K562 (cell line): ENCODE measurements around the gene VRK1. TPM values are rescaled to one million over a fixed set of nuclear protein-coding genes. Genes with fewer than 3 reads are reported as not detected.

Source experiments
- ATAC-seq: fragments of 200-7000 bp; cut with Tn5 transposase; 3 replicates; pipeline ENCODE4 v1.9.1; 2020; ENCODE audit warnings: moderate library complexity
- BruUV-seq: library from RNA; stranded (reverse); fragments of 400-500 nt; replicated peaks from 2 replicates; lab custom pipeline; 2021; lab: Mats Ljungman, UMichigan
- CTCF ChIA-PET: fragments of 300-600 bp; formaldehyde crosslinking; extraction: SDS; loops from one replicate; lab custom pipeline; 2021; ENCODE audit warnings: low intra/inter-chr PET ratio; lab: Yijun Ruan, JAX
- POLR2A ChIA-PET: fragments of 300-600, 350-650 bp; sonication (Branson Sonifier 250); formaldehyde crosslinking; extraction: SDS; loops from one replicate; lab custom pipeline; 2021; ENCODE audit warnings: antibody characterized with exemption, inconsistent platforms; lab: Yijun Ruan, JAX
- DNase-seq, 4 experiments: peaks; one replicate each; pipeline versions ENCODE4 v3.0.0 to v3.0.0-alpha.2; 2011 to 2018; ENCODE audit warnings: low spot score in 3 of 4, mixed read lengths in 3 of 4; ENCODE audit errors: extremely low read depth in 1 of 4
- FAIRE-seq: peaks from 2 replicates; lab custom pipeline; 2011; peaks lifted over from hg19 to GRCh38; lab: Jason Lieb, UNC
- H2AFZ ChIP-seq: 2 replicates; pipeline ENCODE4 v1.6.0; 2011; ENCODE audit warnings: low read depth, low read length, control low read depth, inconsistent platforms
- H3K27ac ChIP-seq: fragments of 200-600 bp; 3 replicates; pipeline ENCODE4 v1.8.0; 2011; ENCODE audit warnings: low read depth, mild to moderate bottlenecking, control low read depth, inconsistent platforms, low read length, moderate library complexity, mixed read lengths; ENCODE audit errors: extremely low read depth
- H3K27me3 ChIP-seq, 2 experiments: fragments of 300-600 bp in 1 of 2; 2 replicates in 1 of 2; 3 replicates in 1 of 2; pipeline versions ENCODE4 v1.6.0 to v1.8.0; 2011; ENCODE audit warnings: inconsistent platforms in 2 of 2, low read length in 2 of 2, mild to moderate bottlenecking in 1 of 2, mixed read lengths in 1 of 2, moderate library complexity in 1 of 2; ENCODE audit not compliant: control insufficient read depth in 2 of 2, insufficient read depth in 2 of 2
- H3K36me3 ChIP-seq: fragments of 300-600 bp; 3 replicates; pipeline ENCODE4 v1.8.0; 2011; ENCODE audit warnings: mild to moderate bottlenecking, low read length, inconsistent platforms; ENCODE audit not compliant: control insufficient read depth, insufficient read depth
- H3K4me1 ChIP-seq, 2 experiments: fragments of 200-600 bp in 1 of 2; replicated peaks in 1 of 2; 2 replicates in 1 of 2; 3 replicates in 1 of 2; pipeline versions ENCODE4 v1.5.1 to v1.8.0; 2011; ENCODE audit warnings: inconsistent platforms in 2 of 2, low read length in 2 of 2, mild to moderate bottlenecking in 1 of 2, mixed read lengths in 1 of 2, moderate library complexity in 1 of 2; ENCODE audit not compliant: control insufficient read depth in 2 of 2, insufficient read depth in 2 of 2
- H3K4me2 ChIP-seq: 2 replicates; pipeline ENCODE4 v1.6.1; 2011; ENCODE audit warnings: low read length, control low read depth, inconsistent platforms, mixed read lengths; ENCODE audit not compliant: insufficient read depth
- H3K4me3 ChIP-seq: fragments of 200-600 bp; sonication (generic), shearing (Covaris generic); 2 replicates; pipeline ENCODE4 v1.5.1; 2016; ENCODE audit warnings: control low read depth, inconsistent platforms
- H3K79me2 ChIP-seq: fragments of 200-600 bp; 3 replicates; pipeline ENCODE4 v1.8.0; 2011; ENCODE audit warnings: low read length, inconsistent platforms; ENCODE audit not compliant: control insufficient read depth, insufficient read depth
- H3K9ac ChIP-seq, 2 experiments: 2 replicates each; pipeline versions ENCODE4 v1.6.0 to v1.6.1; 2011; ENCODE audit warnings: low read depth in 2 of 2, low read length in 2 of 2, control low read depth in 1 of 2, inconsistent platforms in 1 of 2, mild to moderate bottlenecking in 1 of 2, mixed read lengths in 1 of 2; ENCODE audit not compliant: insufficient read depth in 1 of 2
- H3K9me1 ChIP-seq: one replicate; pipeline ENCODE4 v1.6.0; 2011; ENCODE audit warnings: inconsistent platforms, mild to moderate bottlenecking, low read length, moderate library complexity; ENCODE audit not compliant: control insufficient read depth, insufficient read depth
- H3K9me3 ChIP-seq: replicated peaks from 2 replicates; pipeline ENCODE4 v1.5.1; 2011; ENCODE audit warnings: low read depth, low read length, inconsistent platforms; ENCODE audit not compliant: control insufficient read depth, insufficient read depth
- H4K20me1 ChIP-seq: replicated peaks from 2 replicates; pipeline ENCODE4 v1.6.1; 2011; ENCODE audit warnings: low read length, inconsistent platforms, mixed read lengths; ENCODE audit not compliant: control insufficient read depth, insufficient read depth
- E2F5 ChIP-seq: sonication (generic); formaldehyde crosslinking; IDR thresholded peaks from 2 replicates; pipeline ENCODE4 v1.8.0; 2022; ENCODE audit warnings: mild to moderate bottlenecking, missing genetic modification reagents
- ELF4 ChIP-seq: fragments of 450-650 bp; formaldehyde crosslinking; IDR thresholded peaks from 2 replicates; pipeline ENCODE4 v1.4.0; 2022; ENCODE audit warnings: missing genetic modification characterization
- FIP1L1 ChIP-seq: fragments of 200-400 bp; formaldehyde crosslinking; IDR thresholded peaks from 2 replicates; pipeline ENCODE4 v1.6.1; 2018; ENCODE audit warnings: mild to moderate bottlenecking, low read depth, low read length; ENCODE audit not compliant: poor library complexity, severe bottlenecking
- ID3 ChIP-seq, 2 experiments: fragments of 250-450 bp in 1 of 2; fragments of 450-650 bp in 1 of 2; sonication (Bioruptor Pico) in 1 of 2; IDR thresholded peaks; 2 replicates each; pipeline versions ENCODE4 v1.6.1 to v1.8.0; 2016 to 2021; ENCODE audit warnings: mild to moderate bottlenecking in 2 of 2, moderate library complexity in 2 of 2, missing compliant biosample characterization in 1 of 2, missing genetic modification characterization in 1 of 2
- NCOR1 ChIP-seq: fragments of 450-650 bp; IDR thresholded peaks from 2 replicates; pipeline ENCODE4 v1.6.1; 2016; ENCODE audit warnings: mild to moderate bottlenecking, moderate library complexity
- PML ChIP-seq: IDR thresholded peaks from 2 replicates; pipeline ENCODE4 v1.6.1; 2012; ENCODE audit warnings: low read length, inconsistent platforms
- PURB ChIP-seq: sonication (generic); formaldehyde crosslinking; IDR thresholded peaks from 2 replicates; pipeline ENCODE4 v1.9.0; 2021; ENCODE audit warnings: low read depth, mild to moderate bottlenecking, missing genetic modification reagents
- TBL1XR1 ChIP-seq, 2 experiments: IDR thresholded peaks; 2 replicates each; pipeline ENCODE4 v1.6.1; 2012; ENCODE audit warnings: improper control_type of control experiment in 2 of 2, low read length in 2 of 2, mild to moderate bottlenecking in 1 of 2
- TSC22D4 ChIP-seq: fragments of 450-650 bp; IDR thresholded peaks from 2 replicates; pipeline ENCODE4 v1.6.1; 2016; ENCODE audit warnings: missing genetic modification characterization, missing biosample characterization, control low read depth
- ZBTB17 ChIP-seq: fragments of 450-650 bp; formaldehyde crosslinking; IDR thresholded peaks from 2 replicates; pipeline ENCODE4 v1.4.0; 2020; ENCODE audit warnings: mild to moderate bottlenecking
- ZHX1 ChIP-seq: fragments of 150-350 bp; conservative IDR thresholded peaks from 2 replicates; pipeline ENCODE4 v1.6.1; 2014; ENCODE audit warnings: low read length
- ZNF589 ChIP-seq: fragments of 200-800 bp; sonication (Bioruptor generic); IDR thresholded peaks from 2 replicates; pipeline ENCODE4 v1.6.1; 2016; ENCODE audit warnings: low read depth, missing genetic modification characterization, missing compliant biosample characterization
- ZNF76 ChIP-seq: fragments of 250-450 bp; sonication (Bioruptor Pico); IDR thresholded peaks from 2 replicates; pipeline ENCODE4 v1.4.0; 2020; ENCODE audit warnings: mild to moderate bottlenecking, moderate library complexity, borderline replicate concordance
- in situ Hi-C: fragments of 300-500 bp; cut with MboI; formaldehyde crosslinking; loops from 4 replicates; pipeline ENCODE4 v1.15.0; 2018; ENCODE audit warnings: inconsistent platforms, mixed read lengths
- intact Hi-C: fragments of 100-400 bp; cut with micrococcal nuclease; formaldehyde crosslinking; loops from 2 replicates; pipeline ENCODE4 v1.14.2; 2022
- polyA plus RNA-seq, 8 experiments: library from polyadenylated mRNA; depleted of rRNA in 4 of 8; stranded (reverse) in 5 of 8; unstranded in 3 of 8; fragments of >200 nt; fragmentation: Nextera tagmentation in 2 of 8; fragmentation: Illumina TruSeq in 1 of 8; extraction: Ambion mirVana in 2 of 8; extraction: Trizol in 1 of 8; gene quantifications; 2 replicates each; pipeline versions ENCODE4 v1.2.1 to v1.2.3, GENCODE V29; 2011 to 2014; ENCODE audit warnings: inconsistent platforms in 1 of 8, missing spikeins in 1 of 8
- total RNA-seq, 7 experiments: library from RNA; depleted of rRNA in 6 of 7; stranded (reverse); fragments of >200 nt in 6 of 7; fragmentation: Illumina TruSeq in 2 of 7; extraction: Trizol in 2 of 7; gene quantifications; 2 replicates each; pipeline versions ENCODE4 v1.2.1 to v1.2.3, GENCODE V29; 2011 to 2021; ENCODE audit warnings: low replicate concordance in 1 of 7

Gene VRK1
- total and polyA plus RNA-seq, 9 of the 15 experiments (the other 6 are each of a cell fraction or from before 2014, with no cell fraction given) = 83.6 to 177 (median 116) TPM

- intact Hi-C loops = no loop called here
- H3K27me3 ChIP-seq = no peaks in the 10 kb centered on the region
- H3K4me1 ChIP-seq = no peaks in the 10 kb centered on the region
- FAIRE-seq (no peak), DNase-seq (no peak), ATAC-seq (no peak)
- H3K9me1 ChIP-seq = no peaks in the 10 kb centered on the region
- ChIA-PET CTCF (no interaction called here), POLR2A (interaction anchor here (1.6 kb wide), 1 partner anchor 9 kb away, joined by 5 read pairs; no protein-coding TSS in a partner anchor)
- no peaks in the 10 kb centered on the region for H3K79me2 ChIP-seq
- no TSS peak for BruUV-seq
- H3K27ac ChIP-seq = no peak overlapping the region
- H3K9ac ChIP-seq = no peak overlapping the region
- peaks cover 62% of the 10 kb centered on the region for H3K36me3 ChIP-seq
- no peaks in the 10 kb centered on the region for H4K20me1 ChIP-seq
- in situ Hi-C loops = no loop called here
- H3K4me3 ChIP-seq = no peak overlapping the region
- H2AFZ ChIP-seq = no peak overlapping the region
- H3K4me2 ChIP-seq = no peak overlapping the region
- H3K9me3 ChIP-seq = no peaks in the 10 kb centered on the region
- no peak for TF ChIP-seq TSC22D4 (tag)
- TF ChIP-seq PURB (CRISPR knock-in tag) = no peak
- no peak for TF ChIP-seq ZNF589 (CRISPR knock-in tag)
- no peak for TF ChIP-seq PML
- no peak for TF ChIP-seq ZNF76 (CRISPR knock-in tag)
- no peak for TF ChIP-seq NCOR1
- no peak for TF ChIP-seq FIP1L1
- no peak for TF ChIP-seq ELF4
- TF ChIP-seq ID3 (CRISPR knock-in tag; IDR thresholded peaks at IDR 0.05) = no peak
- no peak for TF ChIP-seq ID3 (tag; IDR thresholded peaks at IDR 0.05)
- TF ChIP-seq TBL1XR1 (IDR thresholded peaks at IDR 0.05; ENCODE audit: low read length in 2 of 2) = no peak
- TF ChIP-seq ZHX1 = no peak
- TF ChIP-seq E2F5 (CRISPR knock-in tag) = no peak
- TF ChIP-seq ZBTB17 (CRISPR knock-in tag) = no peak
Observed at GRCh38 chr14:96876747-96877146, 79.6 kb downstream of the VRK1 start.
